H9 (cell line): ENCODE results near the gene DAB2IP. TPM values are rescaled to one million over a fixed set of nuclear protein-coding genes. Genes with fewer than 3 reads are reported as not detected.

Source experiments
- DNase-seq: peaks from one replicate; pipeline ENCODE4 v3.0.0-alpha.2; 2017
- H2AFZ ChIP-seq: one replicate; pipeline ENCODE4 v1.6.1; 2013; ENCODE audit warnings: mild to moderate bottlenecking, low read length, control low read depth, moderate library complexity
- H2AK5ac ChIP-seq: 2 replicates; pipeline ENCODE4 v1.6.1; 2013; ENCODE audit warnings: low read length, control low read depth, mixed read lengths; ENCODE audit not compliant: insufficient read length
- H2BK120ac ChIP-seq: one replicate; pipeline ENCODE4 v1.6.1; 2013; ENCODE audit warnings: low read depth, mild to moderate bottlenecking, low read length, control low read depth, inconsistent platforms; ENCODE audit not compliant: poor library complexity, severe bottlenecking
- H2BK12ac ChIP-seq: 2 replicates; pipeline ENCODE4 v1.6.1; 2013; ENCODE audit warnings: low read length, control low read depth, mixed read lengths, low read depth; ENCODE audit not compliant: insufficient read length
- H2BK15ac ChIP-seq: 2 replicates; pipeline ENCODE4 v1.6.1; 2013; ENCODE audit warnings: low read depth, low read length, control low read depth
- H2BK20ac ChIP-seq: one replicate; pipeline ENCODE4 v1.6.1; 2013; ENCODE audit warnings: low read depth, mild to moderate bottlenecking, low read length, control low read depth, inconsistent platforms; ENCODE audit not compliant: poor library complexity, severe bottlenecking
- H2BK5ac ChIP-seq: 2 replicates; pipeline ENCODE4 v1.6.1; 2013; ENCODE audit warnings: low read length, control low read depth, mixed read lengths; ENCODE audit not compliant: insufficient read length
- H3K14ac ChIP-seq: 2 replicates; pipeline ENCODE4 v1.6.1; 2013; ENCODE audit warnings: low read length, control low read depth; ENCODE audit not compliant: insufficient read depth
- H3K18ac ChIP-seq: 2 replicates; pipeline ENCODE4 v1.6.1; 2013; ENCODE audit warnings: low read depth, mild to moderate bottlenecking, mixed read lengths, low read length, control low read depth; ENCODE audit not compliant: insufficient read length
- H3K23ac ChIP-seq: 2 replicates; pipeline ENCODE4 v1.6.1; 2013; ENCODE audit warnings: low read length, control low read depth, mixed read lengths, low read depth; ENCODE audit not compliant: insufficient read length
- H3K23me2 ChIP-seq: 2 replicates; pipeline ENCODE4 v1.6.1; 2013; ENCODE audit warnings: low read depth, mild to moderate bottlenecking, mixed read lengths, low read length, control low read depth; ENCODE audit not compliant: insufficient read length, poor library complexity, severe bottlenecking
- H3K27ac ChIP-seq: 2 replicates; pipeline ENCODE4 v1.5.1; 2013; ENCODE audit warnings: low read length, control low read depth, mixed read lengths, low read depth; ENCODE audit not compliant: insufficient read length
- H3K27me3 ChIP-seq: 2 replicates; pipeline ENCODE4 v1.6.1; 2013; ENCODE audit warnings: low read length, control low read depth, inconsistent platforms; ENCODE audit not compliant: insufficient read depth
- H3K4ac ChIP-seq: 2 replicates; pipeline ENCODE4 v1.6.1; 2013; ENCODE audit warnings: low read depth, mild to moderate bottlenecking, control low read depth, inconsistent platforms, low read length, moderate library complexity
- H3K4me1 ChIP-seq: 2 replicates; pipeline ENCODE4 v1.6.1; 2013; ENCODE audit warnings: low read length, control low read depth, inconsistent platforms; ENCODE audit not compliant: insufficient read depth
- H3K4me2 ChIP-seq: 2 replicates; pipeline ENCODE4 v1.6.1; 2013; ENCODE audit warnings: low read length, control low read depth, mixed read lengths; ENCODE audit not compliant: insufficient read length, insufficient read depth
- H3K56ac ChIP-seq: 2 replicates; pipeline ENCODE4 v1.6.1; 2013; ENCODE audit warnings: low read depth, mild to moderate bottlenecking, mixed read lengths, low read length, control low read depth; ENCODE audit not compliant: insufficient read length
- H3K79me1 ChIP-seq: 2 replicates; pipeline ENCODE4 v1.6.1; 2013; ENCODE audit warnings: low read depth, mild to moderate bottlenecking, moderate library complexity, low read length, control low read depth, inconsistent platforms; ENCODE audit not compliant: insufficient read depth, poor library complexity, severe bottlenecking
- H3K79me2 ChIP-seq: 2 replicates; pipeline ENCODE4 v1.6.1; 2013; ENCODE audit warnings: low read length, control low read depth, inconsistent platforms; ENCODE audit not compliant: insufficient read depth
- H3K9ac ChIP-seq: 2 replicates; pipeline ENCODE4 v1.6.1; 2013; ENCODE audit warnings: low read length, control low read depth, mixed read lengths; ENCODE audit not compliant: insufficient read length; ENCODE audit errors: extremely low read depth
- H3K9me3 ChIP-seq: one replicate; pipeline ENCODE4 v1.6.1; 2013; ENCODE audit warnings: low read depth, low read length, inconsistent platforms; ENCODE audit not compliant: control insufficient read depth
- H3T11ph ChIP-seq: one replicate; pipeline ENCODE4 v1.6.1; 2013; ENCODE audit warnings: mild to moderate bottlenecking, low read length, control low read depth, inconsistent platforms
- H4K20me1 ChIP-seq: one replicate; pipeline ENCODE4 v1.6.1; 2013; ENCODE audit not compliant: control insufficient read depth, insufficient read length, insufficient read depth
- H4K5ac ChIP-seq: 2 replicates; pipeline ENCODE4 v1.6.1; 2013; ENCODE audit warnings: low read depth, mild to moderate bottlenecking, mixed read lengths, low read length, control low read depth; ENCODE audit not compliant: insufficient read length
- H4K8ac ChIP-seq: replicated peaks from 2 replicates; pipeline ENCODE4 v1.6.1; 2013; ENCODE audit warnings: low read length, control low read depth, mixed read lengths, low read depth; ENCODE audit not compliant: insufficient read length
- H4K91ac ChIP-seq: 2 replicates; pipeline ENCODE4 v1.6.1; 2013; ENCODE audit warnings: low read depth, mild to moderate bottlenecking, moderate library complexity, mixed read lengths, low read length, control low read depth; ENCODE audit not compliant: insufficient read length
- H3K27ac Mint-ChIP-seq, 3 experiments: 2 replicates in 2 of 3; 3 replicates in 1 of 3; pipeline ENCODE4 v1.8.0; 2020 to 2021; ENCODE audit warnings: mixed read lengths in 3 of 3, mild to moderate bottlenecking in 1 of 3, moderate library complexity in 1 of 3
- H3K27me3 Mint-ChIP-seq: 2 replicates; pipeline ENCODE4 v1.8.0; 2021; ENCODE audit warnings: low read depth, mild to moderate bottlenecking, moderate library complexity, mixed read lengths
- H3K36me3 Mint-ChIP-seq, 3 experiments: 2 replicates in 2 of 3; 3 replicates in 1 of 3; pipeline ENCODE4 v1.8.0; 2020 to 2021; ENCODE audit warnings: low read depth in 3 of 3, mixed read lengths in 3 of 3; ENCODE audit not compliant: insufficient read depth in 1 of 3
- H3K4me1 Mint-ChIP-seq, 2 experiments: 2 replicates each; pipeline ENCODE4 v1.8.0; 2020; ENCODE audit warnings: mixed read lengths in 2 of 2
- H3K4me3 Mint-ChIP-seq, 2 experiments: 2 replicates in 1 of 2; 3 replicates in 1 of 2; pipeline ENCODE4 v1.8.0; 2020 to 2021; ENCODE audit warnings: mild to moderate bottlenecking in 2 of 2, mixed read lengths in 2 of 2, moderate library complexity in 1 of 2
- H3K9me3 Mint-ChIP-seq, 2 experiments: 2 replicates in 1 of 2; 3 replicates in 1 of 2; pipeline ENCODE4 v1.8.0; 2020; ENCODE audit warnings: mild to moderate bottlenecking in 2 of 2, mixed read lengths in 2 of 2, moderate library complexity in 1 of 2
- CTCF ChIP-seq: fragments of 200-600 bp; sonication (generic); conservative IDR thresholded peaks from 3 replicates; pipeline ENCODE4 v1.8.0; 2021; ENCODE audit warnings: antibody characterized with exemption, mild to moderate bottlenecking
- WGBS: extraction: QIAGEN DNeasy Blood & Tissue Kit; methylation state at CpG from one replicate; pipeline ENCODE4 v1.1.7; 2013; ENCODE audit warnings: missing lambda C conversion rate, low lambda C conversion rate, mixed read lengths; ENCODE audit not compliant: insufficient read length; ENCODE audit errors: extremely low coverage; 5-methylcytosine and 5-hydroxymethylcytosine counted together
- total RNA-seq: library from RNA; stranded (reverse); gene quantifications from 2 replicates; pipeline ENCODE4 v1.2.1, GENCODE V29; 2021

Gene DAB2IP
- total RNA-seq, 1 experiment from 2014 or later = 22.6 TPM

GRCh38 chr9:121831869-121832268, 180.4 kb downstream of the DAB2IP start:
- Histone ChIP-seq H3K79me1 (no peaks in the 10 kb centered on the region), H4K8ac (no peak overlapping the region), H2AFZ (no peak overlapping the region), H4K5ac (no peak overlapping the region), H3K23ac (no peak overlapping the region), H3K27ac (no peak overlapping the region), H4K91ac (no peak overlapping the region), H2BK5ac (no peak overlapping the region), H3K4me1 (no peaks in the 10 kb centered on the region), H2AK5ac (no peak overlapping the region), H4K20me1 (no peaks in the 10 kb centered on the region), H3K79me2 (no peaks in the 10 kb centered on the region), H3K9ac (no peak overlapping the region), H3K9me3 (no peaks in the 10 kb centered on the region), H2BK12ac (no peak overlapping the region), H3K56ac (no peak overlapping the region), H3K4ac (no peak overlapping the region), H3K27me3 (no peaks in the 10 kb centered on the region), H2BK20ac (no peak overlapping the region), H3K18ac (no peak overlapping the region), H2BK120ac (no peak overlapping the region), H3K23me2 (no peaks in the 10 kb centered on the region), H3T11ph (no peak overlapping the region), H3K14ac (no peak overlapping the region), H2BK15ac (no peak overlapping the region), H3K4me2 (no peak overlapping the region)
- no peaks in the 10 kb centered on the region for H3K9me3 Mint-ChIP-seq
- H3K27ac Mint-ChIP-seq = no peak overlapping the region
- peaks cover 2 to 7% of the 10 kb centered on the region in 2 experiments; a peak in 1 of 4 replicates for H3K4me1 Mint-ChIP-seq
- no peak overlapping the region for H3K4me3 Mint-ChIP-seq
- TF ChIP-seq CTCF = no peak
- peaks cover 5% of the 10 kb centered on the region for H3K27me3 Mint-ChIP-seq
- H3K36me3 Mint-ChIP-seq = no peaks in the 10 kb centered on the region
- WGBS = no CpG with 5 or more reads among the region's 3 CpGs
- no peak for DNase-seq
